ENCODE measurements around the gene NLRP4.

- TF ChIP-seq CTCF (conservative IDR thresholded peaks at IDR 0.05; ENCODE audit: low read depth, low read length) (no peak), EZH2 (IDR thresholded peaks at IDR 0.05; ENCODE audit: borderline replicate concordance, low read depth, low read length, poor library complexity, severe bottlenecking) (no peak)
These were observed 22.1 kb downstream of the NLRP4 start for GRCh38 chr19:55858401-55858800.
